Gastroesophageal sphincter (tissue), 4 donors: ENCODE data around the gene PAXX. TPM values are rescaled to one million over a fixed set of nuclear protein-coding genes. Genes with fewer than 3 reads are reported as not detected.
"Not testable (repeated sequence)": the region's sequence is repeated elsewhere in the genome, so short reads cannot be mapped to it uniquely, and the experiment has no call there.

Source experiments
- ATAC-seq: fragments of 150-250 bp; one replicate; pipeline ENCODE4 v1.9.1; 2016; ENCODE audit warnings: mild to moderate bottlenecking, moderate library complexity
- H3K27ac ChIP-seq, 4 donors: fragments of 200-600 bp; sonication (generic) in 3 of 4; 1 replicate in 3 of 4; 2 replicates in 1 of 4; pipeline ENCODE4 v1.5.1; 2016 to 2019
- H3K27me3 ChIP-seq: fragments of 200-600 bp; sonication (generic); one replicate; pipeline ENCODE4 v1.5.1; 2019
- H3K36me3 ChIP-seq, 2 donors: fragments of 200-600 bp; sonication (generic); one replicate each; pipeline ENCODE4 v1.5.1; 2019; ENCODE audit warnings: control low read depth in 1 of 2
- H3K4me1 ChIP-seq, 3 donors: fragments of 200-600 bp; sonication (generic); 1 replicate in 2 of 3; 2 replicates in 1 of 3; pipeline ENCODE4 v1.5.1; 2016 to 2019; ENCODE audit warnings: control low read depth in 2 of 3
- H3K4me3 ChIP-seq, 2 donors: fragments of 200-600 bp; sonication (generic); one replicate each; pipeline ENCODE4 v1.5.1; 2019; ENCODE audit warnings: mild to moderate bottlenecking in 1 of 2, moderate library complexity in 1 of 2
- H3K9me3 ChIP-seq, 3 donors: fragments of 200-600 bp; sonication (generic); one replicate each; pipeline ENCODE4 v1.5.1; 2017 to 2019; ENCODE audit warnings: control low read depth in 2 of 3
- CTCF ChIP-seq, 4 experiments: fragments of 200-600 bp in 2 of 4; fragments of 450-650 bp in 2 of 4; sonication (generic) in 1 of 4; IDR thresholded peaks; one replicate each; pipeline ENCODE4 v1.5.1; 2017 to 2019; ENCODE audit warnings: antibody characterized with exemption in 4 of 4, mild to moderate bottlenecking in 2 of 4, moderate library complexity in 2 of 4
- EP300 ChIP-seq: sonication (generic); formaldehyde crosslinking; IDR thresholded peaks from one replicate; pipeline ENCODE4 v1.6.1; 2017; ENCODE audit warnings: antibody characterized with exemption, mild to moderate bottlenecking
- POLR2A ChIP-seq, 2 donors: fragments of 450-650 bp; IDR thresholded peaks; one replicate each; pipeline ENCODE4 v1.6.1; 2017; ENCODE audit warnings: antibody characterized with exemption in 2 of 2, mild to moderate bottlenecking in 2 of 2, moderate library complexity in 1 of 2
- POLR2AphosphoS5 ChIP-seq: sonication (generic); formaldehyde crosslinking; IDR thresholded peaks from one replicate; pipeline ENCODE4 v1.6.1; 2017; ENCODE audit warnings: antibody characterized with exemption
- WGBS, 2 donors: methylation state at CpG; one replicate each; pipeline ENCODE4 v1.1.5; 2018; ENCODE audit warnings: low coverage in 1 of 2; 5-methylcytosine and 5-hydroxymethylcytosine counted together
- total RNA-seq, 4 donors: library from RNA; depleted of rRNA; stranded (reverse); fragments of >200 nt; gene quantifications; one replicate each; pipeline ENCODE4 v1.1.0, GENCODE V29; 2016

The PAXX gene
- total RNA-seq, 4 donors from 2014 or later = 24.2 to 42.6 (median 36.1) TPM

GRCh38 chr9:137032858-137033257, 40.6 kb downstream of the PAXX start:
- no peak overlapping the region for H3K27ac ChIP-seq
- no peaks in the 10 kb centered on the region for H3K9me3 ChIP-seq
- peaks cover 16% of the 10 kb centered on the region for H3K27me3 ChIP-seq
- H3K4me1 ChIP-seq = peaks cover 0 to 34% (median 25%) of the 10 kb centered on the region in 3 donors
- ATAC-seq = peak; percentile 31
- 43 to 65% methylated on average over 2 to 5 of the region's 10 CpGs for WGBS, 2 donors
- TF ChIP-seq POLR2A (IDR thresholded peaks at IDR 0.05) = peak in 1 of 2 donors; percentile 7
- no peak for TF ChIP-seq EP300
- peaks cover 0 to 8% of the 10 kb centered on the region in 2 donors for H3K36me3 ChIP-seq
- peak overlapping the region in 1 of 2 donors; percentile 26 for H3K4me3 ChIP-seq

GRCh38 chr9:137033481-137033880, 41.3 kb downstream of the PAXX start:
- not testable (repeated sequence) for H3K27ac ChIP-seq, H3K9me3 ChIP-seq, ATAC-seq
- WGBS, 2 donors = 83 to 84% methylated on average over 1 to 4 of the region's 5 CpGs
- Histone ChIP-seq H3K36me3 (peaks cover 0 to 14% of the 10 kb centered on the region in 2 donors), H3K4me1 (peaks cover 0 to 32% (median 24%) of the 10 kb centered on the region in 3 donors), H3K4me3 (peak overlapping the region in 1 of 2 donors; percentile 26), H3K27me3 (peaks cover 16% of the 10 kb centered on the region)

GRCh38 chr9:137034039-137034708, 42.0 kb downstream of the PAXX start:
- Histone ChIP-seq H3K4me1 (peaks cover 0 to 25% (median 17%) of the 10 kb centered on the region in 3 donors), H3K27ac (peak overlapping the region in 1 of 4 donors; percentile 17), H3K27me3 (peaks cover 16% of the 10 kb centered on the region), H3K36me3 (peaks cover 0 to 21% of the 10 kb centered on the region in 2 donors), H3K9me3 (no peaks in the 10 kb centered on the region), H3K4me3 (peak overlapping the region in 1 of 2 donors; percentile 26)
- TF ChIP-seq CTCF (IDR thresholded peaks at IDR 0.05) (no peak), POLR2A (IDR thresholded peaks at IDR 0.05) (no peak), POLR2AphosphoS5 (no peak), EP300 (no peak)
- WGBS, 2 donors = no CpG with 5 or more reads among the region's 15 CpGs
- ATAC-seq = no peak

- H3K36me3 ChIP-seq = peaks cover 0 to 28% of the 10 kb centered on the region in 2 donors
- no peak overlapping the region for H3K4me3 ChIP-seq
- ATAC-seq = peak; percentile 77
- H3K9me3 ChIP-seq = no peaks in the 10 kb centered on the region
- TF ChIP-seq EP300 (no peak), CTCF (IDR thresholded peaks at IDR 0.05) (peak in 3 of 4 experiments; percentile 86 to 93 (median 86)), POLR2AphosphoS5 (peak; percentile 6), POLR2A (IDR thresholded peaks at IDR 0.05) (no peak)
- 0% methylated on average over 3 of the region's 24 CpGs; no CpG with 5 or more reads in 1 of the 2 donors for WGBS, 2 donors
- H3K4me1 ChIP-seq = peaks cover 0 to 18% (median 13%) of the 10 kb centered on the region in 3 donors
- H3K27ac ChIP-seq = peak overlapping the region in 1 of 4 donors; percentile 17
- H3K27me3 ChIP-seq = peaks cover 16% of the 10 kb centered on the region
Observed at GRCh38 chr9:137034709-137035506, 42.7 kb downstream of the PAXX start.

GRCh38 chr9:137035507-137035834, 43.2 kb downstream of the PAXX start:
- WGBS, 2 donors = 0% methylated on average over 1 of the region's 9 CpGs; no CpG with 5 or more reads in 1 of the 2 donors
- Histone ChIP-seq H3K4me1 (peaks cover 0 to 18% (median 13%) of the 10 kb centered on the region in 3 donors), H3K9me3 (no peaks in the 10 kb centered on the region), H3K36me3 (peaks cover 0 to 34% of the 10 kb centered on the region in 2 donors), H3K4me3 (no peak overlapping the region), H3K27me3 (peaks cover 16% of the 10 kb centered on the region), H3K27ac (no peak overlapping the region)
- ATAC-seq = no peak
- no peak for TF ChIP-seq EP300
- TF ChIP-seq POLR2A (IDR thresholded peaks at IDR 0.05) = no peak
- TF ChIP-seq POLR2AphosphoS5 = no peak
- no peak for TF ChIP-seq CTCF (IDR thresholded peaks at IDR 0.05)
